ENCODE measurements around the gene NOX4.
"Not testable (repeated sequence)": the region's sequence is repeated elsewhere in the genome, so short reads cannot be mapped to it uniquely, and the experiment has no call there.

The NOX4 gene

GRCh38 chr11:89443361-89444322, 47.5 kb downstream of the NOX4 start:
- Histone ChIP-seq H3K9me3 (ENCODE audit: insufficient read depth, low read length) (no peaks in the 10 kb centered on the region; the same call in 1 of the 2 replicates), H3K4me1 (ENCODE audit: insufficient read depth, insufficient read length) (no peaks in the 10 kb centered on the region), H3K9ac (ENCODE audit: insufficient read length, low read depth) (no peak overlapping the region), H3K27me3 (ENCODE audit: insufficient read depth, insufficient read length) (no peaks in the 10 kb centered on the region), H3K36me3 (ENCODE audit: insufficient read depth, insufficient read length, low read length) (peaks cover 4% of the 10 kb centered on the region), H3K4me3 (ENCODE audit: insufficient read length, low read depth) (no peak overlapping the region)
- no peak for DNase-seq (ENCODE audit: low read depth, low spot score)
- TF ChIP-seq YY1 (IDR thresholded peaks at IDR 0.05; ENCODE audit: insufficient read depth, insufficient read length): no peak
- TF ChIP-seq SUZ12 (IDR thresholded peaks at IDR 0.05; ENCODE audit: extremely low read depth, insufficient read depth, insufficient read length): no peak
- no peak for TF ChIP-seq ZNF274 (IDR thresholded peaks at IDR 0.05; ENCODE audit: low read depth, low read length)

DNA sequence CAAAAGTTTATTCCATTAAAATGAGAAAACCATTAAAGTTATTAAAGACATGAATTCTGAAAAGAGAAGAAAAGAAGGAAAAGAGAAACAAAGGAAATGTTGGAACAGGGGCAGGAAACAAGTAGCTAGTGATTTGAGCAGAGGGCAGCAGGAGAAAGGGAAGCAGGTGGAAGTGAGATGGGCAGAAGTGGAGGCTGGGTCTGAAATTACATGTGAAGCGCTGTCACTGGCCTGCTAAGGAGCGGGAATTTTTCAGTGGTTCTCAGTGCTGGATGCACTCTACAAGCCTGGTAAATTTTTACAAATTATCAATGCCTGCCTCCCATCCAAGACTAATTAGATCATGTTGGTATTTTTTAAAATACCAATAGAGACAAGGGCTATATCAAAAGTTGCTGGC, 48.4 kb downstream of the NOX4 start:
- Histone ChIP-seq H3K27me3 (ENCODE audit: insufficient read depth, insufficient read length) (no peaks in the 10 kb centered on the region), H3K4me3 (ENCODE audit: insufficient read length, low read depth) (no peak overlapping the region), H3K36me3 (ENCODE audit: insufficient read depth, insufficient read length, low read length) (peaks cover 5% of the 10 kb centered on the region), H3K9me3 (ENCODE audit: insufficient read depth, low read length) (no peaks in the 10 kb centered on the region; the same call in 1 of the 2 replicates), H3K9ac (ENCODE audit: insufficient read length, low read depth) (no peak overlapping the region), H3K4me1 (ENCODE audit: insufficient read depth, insufficient read length) (no peaks in the 10 kb centered on the region)
- no peak for TF ChIP-seq ZNF274 (IDR thresholded peaks at IDR 0.05; ENCODE audit: low read depth, low read length)
- TF ChIP-seq SUZ12 (IDR thresholded peaks at IDR 0.05; ENCODE audit: extremely low read depth, insufficient read depth, insufficient read length): no peak
- TF ChIP-seq YY1 (IDR thresholded peaks at IDR 0.05; ENCODE audit: insufficient read depth, insufficient read length): no peak
- DNase-seq (ENCODE audit: low read depth, low spot score): no peak

DNA sequence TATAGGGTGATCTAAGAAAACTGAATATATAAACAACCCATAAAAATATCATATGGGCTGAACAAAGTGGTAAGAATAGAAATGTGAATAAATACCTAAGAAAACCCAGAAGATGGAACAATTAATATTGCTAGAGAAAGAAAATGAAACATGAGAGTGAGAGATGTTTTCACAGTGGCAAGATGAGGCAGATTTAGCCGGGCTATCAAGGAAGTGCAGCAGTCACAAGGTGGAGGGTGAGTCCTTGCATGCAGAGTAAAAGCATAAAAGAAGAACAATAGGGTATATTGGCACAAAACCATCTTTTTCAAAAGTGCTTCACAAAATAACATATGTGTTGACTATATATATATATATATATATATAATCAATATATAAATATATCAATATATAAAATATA, 49.6 kb downstream of the NOX4 start:
- Histone ChIP-seq H3K4me3 (ENCODE audit: insufficient read length, low read depth) (no peak overlapping the region), H3K36me3 (ENCODE audit: insufficient read depth, insufficient read length, low read length) (peaks cover 15% of the 10 kb centered on the region), H3K9me3 (ENCODE audit: insufficient read depth, low read length) (no peaks in the 10 kb centered on the region; the same call in 1 of the 2 replicates), H3K27me3 (ENCODE audit: insufficient read depth, insufficient read length) (no peaks in the 10 kb centered on the region), H3K4me1 (ENCODE audit: insufficient read depth, insufficient read length) (no peaks in the 10 kb centered on the region), H3K9ac (ENCODE audit: insufficient read length, low read depth) (no peak overlapping the region)
- DNase-seq (ENCODE audit: low read depth, low spot score): no peak
- TF ChIP-seq ZNF274 (IDR thresholded peaks at IDR 0.05; ENCODE audit: low read depth, low read length) (no peak), YY1 (IDR thresholded peaks at IDR 0.05; ENCODE audit: insufficient read depth, insufficient read length) (no peak), SUZ12 (IDR thresholded peaks at IDR 0.05; ENCODE audit: extremely low read depth, insufficient read depth, insufficient read length) (no peak)

- Histone ChIP-seq H3K36me3 (ENCODE audit: insufficient read depth, insufficient read length, low read length) (peaks cover 13% of the 10 kb centered on the region), H3K27me3 (ENCODE audit: insufficient read depth, insufficient read length) (no peaks in the 10 kb centered on the region), H3K9ac (ENCODE audit: insufficient read length, low read depth) (no peak overlapping the region), H3K9me3 (ENCODE audit: insufficient read depth, low read length) (no peaks in the 10 kb centered on the region), H3K4me3 (ENCODE audit: insufficient read length, low read depth) (no peak overlapping the region), H3K4me1 (ENCODE audit: insufficient read depth, insufficient read length) (no peaks in the 10 kb centered on the region)
- no peak for TF ChIP-seq ZNF274 (IDR thresholded peaks at IDR 0.05; ENCODE audit: low read depth, low read length)
- TF ChIP-seq YY1 (IDR thresholded peaks at IDR 0.05; ENCODE audit: insufficient read depth, insufficient read length): no peak
- no peak for DNase-seq (ENCODE audit: low read depth, low spot score)
Measured at GRCh38 chr11:89437317-89437716, 53.9 kb downstream of the NOX4 start.

DNA sequence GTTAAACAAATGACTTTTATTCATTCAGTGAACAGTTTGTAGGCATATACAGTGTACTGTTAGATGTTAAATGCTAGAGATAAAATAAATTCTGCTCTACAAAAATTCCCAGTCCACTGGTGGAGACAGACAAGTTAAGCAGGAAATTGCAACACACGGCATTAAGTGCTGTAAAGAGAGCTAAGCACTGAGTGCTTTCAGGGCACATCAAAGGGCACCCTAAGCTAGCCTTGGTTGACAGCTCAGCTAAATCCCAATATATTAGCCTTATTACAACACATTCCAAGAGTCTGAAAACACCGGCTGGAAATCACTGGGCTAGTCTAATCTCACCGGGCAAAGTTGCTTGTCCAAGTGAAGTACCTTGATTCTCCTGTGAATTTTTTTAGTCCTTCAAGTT, 55.1 kb downstream of the NOX4 start:
- H3K27me3 ChIP-seq (ENCODE audit: insufficient read depth, insufficient read length): no peaks in the 10 kb centered on the region
- no peaks in the 10 kb centered on the region for H3K4me1 ChIP-seq (ENCODE audit: insufficient read depth, insufficient read length)
- no peak overlapping the region for H3K9ac ChIP-seq (ENCODE audit: insufficient read length, low read depth)
- TF ChIP-seq SUZ12 (IDR thresholded peaks at IDR 0.05; ENCODE audit: extremely low read depth, insufficient read depth, insufficient read length) (no peak), ZNF274 (IDR thresholded peaks at IDR 0.05; ENCODE audit: low read depth, low read length) (no peak), YY1 (IDR thresholded peaks at IDR 0.05; ENCODE audit: insufficient read depth, insufficient read length) (no peak)
- H3K4me3 ChIP-seq (ENCODE audit: insufficient read length, low read depth): no peak overlapping the region
- peaks cover 13% of the 10 kb centered on the region for H3K36me3 ChIP-seq (ENCODE audit: insufficient read depth, insufficient read length, low read length)
- no peaks in the 10 kb centered on the region for H3K9me3 ChIP-seq (ENCODE audit: insufficient read depth, low read length)
- DNase-seq (ENCODE audit: low read depth, low spot score): no peak

DNA sequence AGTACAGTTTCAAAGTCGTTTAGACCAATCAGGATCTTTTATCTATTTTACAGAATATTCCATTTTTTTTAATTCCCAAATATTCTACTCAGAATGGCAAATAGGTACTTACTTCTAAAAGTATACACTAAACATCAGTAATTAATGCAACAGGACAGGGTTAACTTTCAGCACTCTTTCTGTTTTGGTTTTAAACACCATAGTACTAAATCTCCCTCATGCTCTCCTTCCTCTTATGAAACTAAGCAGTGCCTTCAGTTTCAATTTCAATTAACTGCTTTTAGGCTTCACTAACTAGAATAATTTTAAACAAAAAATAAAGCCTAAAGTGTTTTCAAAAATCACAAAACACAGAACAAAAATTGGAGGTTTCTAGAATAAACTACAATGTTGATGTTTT, 57.9 kb downstream of the NOX4 start:
- TF ChIP-seq ZNF274 (IDR thresholded peaks at IDR 0.05; ENCODE audit: low read depth, low read length) (no peak), SUZ12 (IDR thresholded peaks at IDR 0.05; ENCODE audit: extremely low read depth, insufficient read depth, insufficient read length) (no peak), YY1 (IDR thresholded peaks at IDR 0.05; ENCODE audit: insufficient read depth, insufficient read length) (no peak)
- H3K9me3 ChIP-seq (ENCODE audit: insufficient read depth, low read length): no peaks in the 10 kb centered on the region
- no peak overlapping the region for H3K4me3 ChIP-seq (ENCODE audit: insufficient read length, low read depth)
- no peaks in the 10 kb centered on the region for H3K27me3 ChIP-seq (ENCODE audit: insufficient read depth, insufficient read length)
- H3K4me1 ChIP-seq (ENCODE audit: insufficient read depth, insufficient read length): no peaks in the 10 kb centered on the region
- no peak overlapping the region for H3K9ac ChIP-seq (ENCODE audit: insufficient read length, low read depth)
- peaks cover 11% of the 10 kb centered on the region for H3K36me3 ChIP-seq (ENCODE audit: insufficient read depth, insufficient read length, low read length)
- DNase-seq (ENCODE audit: low read depth, low spot score): no peak

- H3K4me3 ChIP-seq (ENCODE audit: insufficient read length, low read depth); DNase-seq (ENCODE audit: low read depth, low spot score); H3K27me3 ChIP-seq (ENCODE audit: insufficient read depth, insufficient read length); H3K9ac ChIP-seq (ENCODE audit: insufficient read length, low read depth); H3K9me3 ChIP-seq (ENCODE audit: insufficient read depth, low read length); H3K4me1 ChIP-seq (ENCODE audit: insufficient read depth, insufficient read length); H3K36me3 ChIP-seq (ENCODE audit: insufficient read depth, insufficient read length, low read length): not testable (repeated sequence)
Measured at GRCh38 chr11:89432182-89432581, 59.0 kb downstream of the NOX4 start.

GRCh38 chr11:89426501-89426900, 64.7 kb downstream of the NOX4 start:
- H3K9me3 ChIP-seq (ENCODE audit: insufficient read depth, low read length); H3K9ac ChIP-seq (ENCODE audit: insufficient read length, low read depth); DNase-seq (ENCODE audit: low read depth, low spot score); H3K36me3 ChIP-seq (ENCODE audit: insufficient read depth, insufficient read length, low read length); H3K4me1 ChIP-seq (ENCODE audit: insufficient read depth, insufficient read length); H3K4me3 ChIP-seq (ENCODE audit: insufficient read length, low read depth); H3K27me3 ChIP-seq (ENCODE audit: insufficient read depth, insufficient read length): not testable (repeated sequence)

Measured in NT2/D1 (cell line).